Amygdala (tissue), 56 donors: ENCODE results near the gene POFUT1.
"Not testable (repeated sequence)": the region's sequence is repeated elsewhere in the genome, so short reads cannot be mapped to it uniquely, and the experiment has no call there.

Experiments used
- DNase-seq, 56 donors: peaks; one replicate each; lab custom pipeline; 2025; lab: John Stamatoyannopoulos, UW

The POFUT1 gene

DNA sequence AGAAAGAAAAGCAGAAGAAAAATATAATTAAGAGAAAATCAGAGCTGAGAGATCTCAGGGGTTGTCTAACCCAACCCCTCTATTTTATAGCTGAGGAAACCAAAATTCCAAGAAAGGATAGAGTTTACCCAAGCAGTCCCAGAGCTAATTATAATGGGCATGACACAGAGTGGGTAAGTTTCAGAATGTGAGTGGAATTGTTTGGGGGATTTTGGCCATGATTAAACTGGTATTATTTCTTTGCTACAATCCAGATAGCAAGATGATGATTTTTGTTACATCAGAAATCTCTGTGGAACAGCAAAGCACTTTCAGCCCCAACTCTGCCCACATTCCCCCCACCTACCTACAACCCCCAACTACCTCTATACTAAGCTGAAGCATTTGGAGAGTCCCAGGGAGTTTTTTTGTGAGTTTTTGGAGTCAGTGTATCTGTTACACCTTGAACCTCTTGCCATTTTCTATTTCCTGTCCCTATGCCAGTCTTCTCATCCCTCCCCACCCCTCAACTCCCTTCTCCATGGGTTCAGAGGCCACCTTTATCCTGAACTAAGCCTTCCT lies 24.7 kb downstream of the POFUT1 start:
- DNase-seq, result no peak

DNA sequence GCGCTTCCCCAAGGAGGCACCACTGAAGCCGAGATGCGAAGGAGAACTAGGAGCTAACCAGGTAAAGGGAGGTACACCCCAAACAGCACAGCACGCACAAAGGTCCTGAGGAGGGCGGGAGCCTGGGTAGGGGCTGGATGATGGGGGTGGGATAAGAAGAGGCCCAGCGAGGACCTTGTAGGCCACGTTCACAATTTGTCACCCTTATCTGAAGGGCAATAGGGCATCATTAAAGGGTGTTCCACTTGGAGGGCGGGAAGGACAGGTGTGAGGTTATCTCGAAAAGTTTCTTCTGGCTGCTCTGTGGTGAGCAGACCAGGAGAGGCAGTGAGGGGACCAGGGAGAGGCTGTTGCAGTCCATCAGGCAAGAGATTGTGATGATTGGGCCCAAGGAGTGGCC lies 25.6 kb downstream of the POFUT1 start:
- DNase-seq, result no peak

- DNase-seq, result no peak
Observed at GRCh38 chr20:32234135-32234808, 26.6 kb downstream of the POFUT1 start.

- DNase-seq, result no peak
Observed at GRCh38 chr20:32235331-32236047, 27.8 kb downstream of the POFUT1 start.

GRCh38 chr20:32236048-32236533 lies 28.4 kb downstream of the POFUT1 start:
- DNase-seq, result no peak

GRCh38 chr20:32236819-32237218 lies 29.1 kb downstream of the POFUT1 start:
- DNase-seq, result no peak

- DNase-seq, result no peak
Observed at GRCh38 chr20:32237419-32237818, 29.7 kb downstream of the POFUT1 start.

DNA sequence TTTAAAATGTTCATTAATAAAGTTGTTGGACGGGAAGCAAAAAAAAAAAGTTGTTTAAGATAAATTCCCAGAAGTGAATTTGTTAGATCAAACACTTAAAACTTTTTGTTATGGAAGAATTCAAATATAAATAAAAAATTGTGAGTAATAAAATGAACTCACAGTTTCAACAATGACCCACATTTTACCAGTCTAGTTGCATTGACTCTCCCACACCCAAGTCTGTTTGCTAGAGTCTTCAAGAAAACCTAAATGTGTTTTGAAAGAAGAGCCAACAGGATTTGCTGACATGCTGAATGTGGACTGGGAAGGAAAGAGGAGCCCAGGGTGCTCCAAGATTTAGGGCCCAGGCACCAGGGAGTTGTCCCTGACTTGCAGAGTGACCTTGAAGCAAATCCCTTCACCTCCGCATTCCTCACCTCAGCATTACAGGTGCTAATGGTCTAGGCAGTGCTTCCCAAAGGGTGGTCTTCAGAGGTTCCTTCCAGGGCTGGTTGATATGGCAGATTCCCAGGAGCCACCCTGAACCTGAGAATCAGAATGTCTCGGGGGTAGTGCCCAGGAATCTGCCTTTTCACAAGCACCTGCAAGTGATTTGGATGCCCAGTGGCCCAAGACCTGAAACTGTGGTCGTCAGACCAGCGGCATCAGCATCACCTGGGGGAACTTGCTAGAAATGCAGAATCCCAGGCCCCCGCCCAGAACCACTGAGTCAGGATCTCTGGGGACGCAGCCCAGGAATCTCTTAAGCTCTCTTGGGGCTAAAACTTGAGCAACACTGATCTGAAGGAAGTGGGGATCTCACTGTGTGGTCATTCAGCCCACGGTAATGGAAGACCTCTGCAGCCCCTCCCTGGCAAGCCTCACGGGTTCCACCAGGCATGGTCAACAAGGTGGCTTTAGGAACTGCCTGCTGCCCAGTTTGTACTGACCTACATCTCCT lies 31.1 kb downstream of the POFUT1 start:
- no peak for DNase-seq

DNA sequence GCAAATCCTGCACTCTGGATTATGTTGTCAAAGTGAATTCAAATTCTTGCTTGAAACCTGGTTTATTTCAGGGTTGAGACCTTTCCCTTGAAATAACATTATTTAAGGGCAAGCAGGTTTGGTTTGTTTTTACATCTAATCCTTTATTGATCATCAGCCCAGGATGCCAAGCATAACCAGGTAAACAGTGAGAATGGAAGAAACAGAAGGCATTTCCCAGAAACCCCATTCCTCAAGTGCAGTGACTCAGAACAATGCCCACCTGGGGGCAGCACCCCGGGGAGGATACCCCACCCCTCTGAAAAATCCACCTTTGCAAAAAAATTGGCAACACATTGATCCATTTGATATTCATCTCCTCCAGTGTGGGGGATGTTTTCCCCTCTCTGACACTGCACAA lies 32.5 kb downstream of the POFUT1 start:
- DNase-seq, result no peak

DNA sequence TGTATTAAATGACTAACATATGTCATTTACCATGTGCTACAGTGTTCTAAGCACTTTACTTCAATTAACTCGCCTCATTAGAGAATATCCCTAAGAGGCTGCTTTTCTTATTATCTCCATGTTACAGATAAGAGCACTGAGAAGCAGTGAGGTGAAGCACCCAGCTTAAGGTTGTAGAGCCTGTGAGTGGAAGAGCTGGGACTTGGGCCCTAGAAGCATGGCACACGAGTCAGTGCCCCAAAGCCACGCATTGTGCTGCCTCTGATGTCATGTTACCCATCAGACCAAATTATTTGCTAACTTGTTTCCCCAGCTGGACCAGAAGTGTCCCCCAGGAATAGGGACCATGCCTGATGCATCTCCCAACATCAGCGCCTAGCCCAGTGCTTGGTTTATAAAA lies 34.1 kb downstream of the POFUT1 start:
- DNase-seq, result no peak

- DNase-seq, result no peak
Observed at GRCh38 chr20:32244150-32244823, 36.6 kb downstream of the POFUT1 start.

- DNase-seq, result no peak
Observed at GRCh38 chr20:32244959-32245358, 37.3 kb downstream of the POFUT1 start.

- not testable (repeated sequence) for DNase-seq
Observed at GRCh38 chr20:32246208-32246607, 38.5 kb downstream of the POFUT1 start.

DNA sequence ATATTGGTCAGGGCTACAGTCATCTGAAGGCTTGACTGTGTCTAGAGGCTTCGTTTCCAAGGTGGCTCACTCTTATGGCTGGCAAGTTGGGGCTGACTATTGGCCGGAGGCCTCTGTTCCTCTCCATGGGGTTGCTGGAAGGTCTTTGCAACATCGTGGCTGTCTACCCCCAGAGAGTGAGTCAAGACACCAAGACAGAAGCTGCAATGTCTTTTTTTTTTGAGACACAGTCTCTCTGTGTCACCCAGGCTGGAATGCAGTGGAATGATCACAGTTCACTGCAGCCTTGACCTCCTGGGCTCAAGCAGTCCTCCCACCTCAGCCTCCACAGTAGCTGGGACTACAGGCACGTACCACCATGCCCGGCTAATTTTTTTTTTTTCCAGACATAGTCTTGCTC lies 40.4 kb downstream of the POFUT1 start:
- no peak for DNase-seq

DNA sequence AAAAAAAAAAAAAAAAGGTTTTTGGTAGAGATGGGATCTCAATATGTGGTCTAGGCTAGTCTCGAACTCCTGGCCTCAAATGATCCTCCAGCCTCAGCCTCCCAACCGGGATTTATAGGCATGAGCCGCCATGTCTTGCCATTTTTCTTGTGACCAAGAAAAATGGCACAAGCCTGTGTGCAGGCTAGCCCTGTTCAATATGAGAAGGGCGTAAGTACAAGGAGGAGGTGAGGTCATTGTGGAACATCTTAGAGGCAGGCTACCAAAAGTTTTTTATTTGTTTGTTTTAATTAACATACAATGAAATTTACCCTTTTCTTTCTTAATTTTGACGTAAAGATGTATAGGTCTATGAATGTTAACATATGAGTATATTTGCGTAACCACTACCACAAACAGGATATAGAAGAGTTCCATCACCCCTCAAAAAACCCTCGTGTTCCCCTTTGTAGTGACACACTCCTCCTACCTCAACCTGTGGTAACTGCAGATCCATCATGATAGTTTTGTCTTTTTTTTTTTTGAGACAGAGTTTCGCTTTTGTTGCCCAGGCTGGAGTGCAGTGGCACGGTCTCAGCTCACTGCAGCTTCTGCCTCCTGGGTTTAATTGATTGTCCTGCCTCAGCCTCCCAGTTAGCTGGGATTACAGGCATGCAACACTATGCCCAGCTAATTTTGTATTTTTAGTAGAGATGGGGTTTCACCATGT lies 41.5 kb downstream of the POFUT1 start:
- DNase-seq, result no peak

GRCh38 chr20:32251470-32251869 lies 43.8 kb downstream of the POFUT1 start:
- DNase-seq, result no peak

DNA sequence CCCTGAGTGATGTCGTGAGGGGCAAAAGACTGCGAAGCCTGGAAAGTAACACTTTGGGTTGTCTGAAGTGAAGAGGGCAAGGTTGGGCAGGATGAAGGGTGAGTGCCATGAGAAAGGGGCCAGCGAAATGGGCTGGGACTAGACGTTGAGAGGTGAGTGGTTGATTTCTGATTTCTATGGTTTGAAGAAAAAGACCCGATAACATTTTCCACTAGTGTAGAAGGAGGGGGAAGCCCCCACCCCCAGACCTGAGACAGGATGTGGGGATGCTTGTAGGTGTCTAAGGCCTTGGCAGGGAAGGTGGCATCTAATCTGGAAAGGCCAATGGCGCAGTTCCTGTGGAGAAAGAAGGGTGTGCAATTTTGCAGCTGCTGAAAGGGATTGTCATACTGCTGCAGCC lies 44.5 kb downstream of the POFUT1 start:
- no peak for DNase-seq

DNA sequence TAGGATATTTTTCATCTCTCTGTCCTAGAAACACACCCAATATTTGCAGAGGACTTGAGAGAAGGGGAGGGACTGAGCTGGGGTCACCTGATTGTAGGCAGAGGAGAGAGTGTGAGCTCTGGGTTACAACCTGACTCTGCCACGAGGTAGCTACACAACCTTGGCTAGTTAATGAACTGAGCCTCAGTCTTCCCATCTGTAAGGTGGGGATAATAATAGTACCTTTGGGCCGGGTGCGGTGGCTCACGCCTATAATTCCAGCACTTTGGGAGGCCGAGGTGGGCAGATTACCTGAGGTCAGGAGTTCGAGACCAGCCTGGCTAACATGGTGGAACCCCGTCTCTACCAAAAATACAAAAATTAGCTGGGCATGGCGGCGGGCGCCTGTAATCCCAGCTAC lies 53.3 kb downstream of the POFUT1 start:
- not testable (repeated sequence) for DNase-seq

- no peak for DNase-seq
Observed at GRCh38 chr20:32261644-32262043, 54.0 kb downstream of the POFUT1 start.
